Measurements from ENCODE around the gene ANKRD28.

- TF ChIP-seq CTCF (IDR thresholded peaks at IDR 0.05) = no peak
- TF ChIP-seq POLR2AphosphoS5 (IDR thresholded peaks at IDR 0.05; ENCODE audit: low read depth, low read length) = no peak
- TF ChIP-seq FOSL2 (IDR thresholded peaks at IDR 0.05; ENCODE audit: borderline replicate concordance, low read depth) = no peak
- TF ChIP-seq TAF1 (IDR thresholded peaks at IDR 0.05; ENCODE audit: borderline replicate concordance, low read depth, low read length) = no peak
- no peak for TF ChIP-seq SMC3 (IDR thresholded peaks at IDR 0.05; ENCODE audit: low read depth, low read length)
- no peak for TF ChIP-seq RFX5 (IDR thresholded peaks at IDR 0.05; ENCODE audit: low read length)
- no peak for TF ChIP-seq IRF3 (IDR thresholded peaks at IDR 0.05; ENCODE audit: low read depth, low read length)
- no peak for TF ChIP-seq JUND (IDR thresholded peaks at IDR 0.05)
- no peak for TF ChIP-seq RCOR1 (IDR thresholded peaks at IDR 0.05; ENCODE audit: low read length)
- TF ChIP-seq ZBTB33 (IDR thresholded peaks at IDR 0.05; ENCODE audit: borderline replicate concordance, low read depth) = no peak
- no peak for TF ChIP-seq RXRA (IDR thresholded peaks at IDR 0.05; ENCODE audit: borderline replicate concordance, low read depth)
- no peak for TF ChIP-seq MXI1 (IDR thresholded peaks at IDR 0.05; ENCODE audit: low read depth, low read length)
These were observed 140.8 kb downstream of the ANKRD28 start for GRCh38 chr3:15657016-15657415.

Data from SK-N-SH (cell line).